ENCODE data around the gene ZSCAN23.
"Not testable (repeated sequence)": the region's sequence is repeated elsewhere in the genome, so short reads cannot be mapped to it uniquely, and the experiment has no call there.

Gene ZSCAN23

DNA sequence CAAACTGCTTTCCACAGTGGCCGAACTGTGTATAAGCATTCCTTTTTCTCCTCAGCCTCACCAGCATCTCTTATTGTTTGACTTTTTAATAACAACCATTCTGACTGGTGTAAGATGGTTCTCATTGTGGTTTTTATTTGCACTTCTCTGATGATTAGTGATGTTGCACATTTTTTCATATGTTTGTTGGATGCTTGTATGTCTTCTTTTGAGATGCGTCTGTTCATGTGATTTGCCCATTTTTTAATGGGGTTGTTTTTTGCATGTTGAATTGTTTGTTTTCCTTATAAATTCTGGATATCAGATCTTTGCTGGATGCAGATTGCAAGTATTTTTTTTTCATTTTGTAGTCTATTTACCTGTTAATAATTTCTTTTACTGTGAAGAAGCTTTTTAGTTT lies 32.5 kb downstream of the ZSCAN23 start:
- H3K27me3 ChIP-seq (ENCODE audit: low read length) = no peaks in the 10 kb centered on the region
- no peak overlapping the region for H3K27ac ChIP-seq (ENCODE audit: low read depth, low read length)
- H3K4me3 ChIP-seq (ENCODE audit: insufficient read depth, low read length, poor library complexity, severe bottlenecking) = no peak overlapping the region

DNA sequence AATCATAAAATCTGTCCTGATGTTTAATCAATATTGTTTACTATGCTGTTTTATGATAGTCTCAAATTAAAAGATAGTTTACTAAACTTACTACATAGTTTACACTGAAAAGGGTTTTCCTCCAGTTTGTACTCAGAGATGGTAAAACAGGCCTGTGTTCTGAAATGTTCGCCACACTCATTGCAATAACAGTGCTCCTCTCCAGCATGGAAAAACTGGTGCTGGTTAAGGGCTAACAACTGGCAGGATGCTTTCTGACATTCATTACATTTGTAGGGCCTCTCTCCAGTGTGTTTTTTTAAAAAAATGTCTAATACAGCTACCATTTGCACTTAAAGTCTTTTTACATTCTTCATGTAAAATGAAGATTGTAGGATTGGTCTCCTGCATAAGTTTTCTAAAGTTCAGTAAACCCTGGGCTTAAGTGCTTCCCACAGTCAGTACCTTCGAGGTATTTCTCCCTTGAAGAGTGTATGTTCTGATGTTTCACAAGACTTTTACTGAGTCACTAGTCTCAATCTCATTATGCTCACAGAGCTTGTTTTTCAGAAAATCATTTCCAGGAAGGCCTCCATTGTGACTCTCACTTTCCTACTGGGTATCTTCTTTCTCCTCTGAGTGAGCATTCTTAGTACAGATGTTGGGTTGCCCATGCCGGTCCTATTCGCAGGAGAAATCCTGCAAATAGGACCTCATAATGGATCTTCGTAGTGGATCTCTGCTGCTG lies 35.1 kb downstream of the ZSCAN23 start:
- H3K36me3 ChIP-seq (ENCODE audit: low read length) = no peaks in the 10 kb centered on the region
- no peaks in the 10 kb centered on the region for H3K9me3 ChIP-seq (ENCODE audit: insufficient read depth, low read length)
- H2AFZ ChIP-seq (ENCODE audit: low read depth, low read length, severe bottlenecking) = no peak overlapping the region
- no peaks in the 10 kb centered on the region for H4K20me1 ChIP-seq (ENCODE audit: low read depth, low read length)
- no peaks in the 10 kb centered on the region for H3F3A ChIP-seq (ENCODE audit: insufficient read depth)
- no peak overlapping the region for H3K9ac ChIP-seq (ENCODE audit: low read length)
- no peaks in the 10 kb centered on the region for H3K79me2 ChIP-seq (ENCODE audit: insufficient read depth, low read length)
- H3K9me2 ChIP-seq (replicated peaks; ENCODE audit: insufficient read depth, low read length) = no peaks in the 10 kb centered on the region
- no peak for TF ChIP-seq EZH2phosphoT487 (conservative IDR thresholded peaks at IDR 0.05; ENCODE audit: low read length)
- TF ChIP-seq, protein P1, sequence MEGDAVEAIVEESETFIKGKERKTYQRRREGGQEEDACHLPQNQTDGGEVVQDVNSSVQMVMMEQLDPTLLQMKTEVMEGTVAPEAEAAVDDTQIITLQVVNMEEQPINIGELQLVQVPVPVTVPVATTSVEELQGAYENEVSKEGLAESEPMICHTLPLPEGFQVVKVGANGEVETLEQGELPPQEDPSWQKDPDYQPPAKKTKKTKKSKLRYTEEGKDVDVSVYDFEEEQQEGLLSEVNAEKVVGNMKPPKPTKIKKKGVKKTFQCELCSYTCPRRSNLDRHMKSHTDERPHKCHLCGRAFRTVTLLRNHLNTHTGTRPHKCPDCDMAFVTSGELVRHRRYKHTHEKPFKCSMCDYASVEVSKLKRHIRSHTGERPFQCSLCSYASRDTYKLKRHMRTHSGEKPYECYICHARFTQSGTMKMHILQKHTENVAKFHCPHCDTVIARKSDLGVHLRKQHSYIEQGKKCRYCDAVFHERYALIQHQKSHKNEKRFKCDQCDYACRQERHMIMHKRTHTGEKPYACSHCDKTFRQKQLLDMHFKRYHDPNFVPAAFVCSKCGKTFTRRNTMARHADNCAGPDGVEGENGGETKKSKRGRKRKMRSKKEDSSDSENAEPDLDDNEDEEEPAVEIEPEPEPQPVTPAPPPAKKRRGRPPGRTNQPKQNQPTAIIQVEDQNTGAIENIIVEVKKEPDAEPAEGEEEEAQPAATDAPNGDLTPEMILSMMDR (IDR thresholded peaks at IDR 0.05; ENCODE audit: insufficient read depth, low read length, poor library complexity, severe bottlenecking) = no peak
- no peaks in the 10 kb centered on the region for H3K27me3 ChIP-seq (ENCODE audit: low read length)
- no peak overlapping the region for H3K4me3 ChIP-seq (ENCODE audit: insufficient read depth, low read length, poor library complexity, severe bottlenecking)
- H3K4me2 ChIP-seq (ENCODE audit: low read depth, low read length, poor library complexity, severe bottlenecking) = no peak overlapping the region
- no peak overlapping the region for H3K27ac ChIP-seq (ENCODE audit: low read depth, low read length)

More for the DNA sequence above, 32.5 kb downstream of the ZSCAN23 start:
- Histone ChIP-seq H3K79me2 (ENCODE audit: insufficient read depth, low read length) (no peaks in the 10 kb centered on the region), H4K20me1 (ENCODE audit: low read depth, low read length) (no peaks in the 10 kb centered on the region), H3F3A (ENCODE audit: insufficient read depth) (no peaks in the 10 kb centered on the region), H2AFZ (ENCODE audit: low read depth, low read length, severe bottlenecking) (no peak overlapping the region), H3K9me3 (ENCODE audit: insufficient read depth, low read length) (no peaks in the 10 kb centered on the region), H3K4me2 (ENCODE audit: low read depth, low read length, poor library complexity, severe bottlenecking) (no peak overlapping the region), H3K9me2 (replicated peaks; ENCODE audit: insufficient read depth, low read length) (no peaks in the 10 kb centered on the region), H3K9ac (ENCODE audit: low read length) (no peak overlapping the region), H3K36me3 (ENCODE audit: low read length) (no peaks in the 10 kb centered on the region)
- no peak for TF ChIP-seq EZH2phosphoT487 (conservative IDR thresholded peaks at IDR 0.05; ENCODE audit: low read length)
- TF ChIP-seq, protein P1 (IDR thresholded peaks at IDR 0.05; ENCODE audit: insufficient read depth, low read length, poor library complexity, severe bottlenecking) = no peak

DNA sequence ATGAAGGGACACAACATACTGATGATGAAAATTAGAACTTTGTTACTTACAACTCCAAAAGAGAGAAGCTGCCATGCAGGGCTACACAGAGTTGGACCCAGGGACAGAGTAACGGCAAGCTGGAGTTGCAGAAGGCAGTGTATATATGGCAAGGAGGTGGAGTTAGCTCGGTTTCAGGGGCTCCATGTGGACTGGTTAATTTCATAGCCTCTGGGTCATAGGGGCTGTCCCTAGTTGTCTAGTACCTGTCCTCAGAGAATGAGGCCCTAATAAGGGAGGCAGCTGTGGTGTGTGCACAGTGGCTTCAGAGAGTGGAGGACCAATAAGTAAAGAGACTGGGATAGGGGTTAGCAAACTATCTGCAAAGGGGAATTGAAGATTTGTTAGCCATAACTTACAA lies 35.9 kb downstream of the ZSCAN23 start:
- TF ChIP-seq, protein P1 (IDR thresholded peaks at IDR 0.05; ENCODE audit: insufficient read depth, low read length, poor library complexity, severe bottlenecking) = no peak
- TF ChIP-seq EZH2phosphoT487 (conservative IDR thresholded peaks at IDR 0.05; ENCODE audit: low read length) = no peak

DNA sequence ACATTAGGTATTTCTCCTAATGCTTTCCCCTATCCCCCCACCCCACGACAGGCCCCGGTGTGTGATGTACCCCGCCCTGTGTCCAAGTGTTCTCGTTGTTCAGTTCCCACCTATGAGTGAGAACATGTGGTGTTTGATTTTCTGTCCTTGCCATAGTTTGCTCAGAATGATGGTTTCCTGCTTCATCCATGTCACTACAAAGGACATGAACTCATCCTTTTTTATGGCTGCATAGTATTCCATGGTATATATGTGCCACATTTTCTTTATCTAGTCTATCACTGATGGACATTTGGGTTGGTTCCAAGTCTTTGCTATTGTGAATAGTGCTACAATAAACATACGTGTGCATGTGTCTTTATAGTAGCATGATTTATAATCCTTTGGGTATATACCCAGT lies 39.4 kb downstream of the ZSCAN23 start:
- not testable (repeated sequence) for H2AFZ ChIP-seq (ENCODE audit: low read depth, low read length, severe bottlenecking); H3K36me3 ChIP-seq (ENCODE audit: low read length); H3K27ac ChIP-seq (ENCODE audit: low read depth, low read length); H3K4me2 ChIP-seq (ENCODE audit: low read depth, low read length, poor library complexity, severe bottlenecking); H3K4me3 ChIP-seq (ENCODE audit: insufficient read depth, low read length, poor library complexity, severe bottlenecking); H3F3A ChIP-seq (ENCODE audit: insufficient read depth); H4K20me1 ChIP-seq (ENCODE audit: low read depth, low read length); H3K9ac ChIP-seq (ENCODE audit: low read length); H3K79me2 ChIP-seq (ENCODE audit: insufficient read depth, low read length); H3K27me3 ChIP-seq (ENCODE audit: low read length); H3K9me2 ChIP-seq (replicated peaks; ENCODE audit: insufficient read depth, low read length); H3K9me3 ChIP-seq (ENCODE audit: insufficient read depth, low read length)

More for the DNA sequence above, 35.9 kb downstream of the ZSCAN23 start:
- no peak overlapping the region for H3K4me3 ChIP-seq (ENCODE audit: insufficient read depth, low read length, poor library complexity, severe bottlenecking)
- no peaks in the 10 kb centered on the region for H3K27me3 ChIP-seq (ENCODE audit: low read length)
- no peak overlapping the region for H3K4me2 ChIP-seq (ENCODE audit: low read depth, low read length, poor library complexity, severe bottlenecking)
- no peaks in the 10 kb centered on the region for H3F3A ChIP-seq (ENCODE audit: insufficient read depth)
- no peaks in the 10 kb centered on the region for H3K9me2 ChIP-seq (replicated peaks; ENCODE audit: insufficient read depth, low read length)
- no peaks in the 10 kb centered on the region for H4K20me1 ChIP-seq (ENCODE audit: low read depth, low read length)
- no peaks in the 10 kb centered on the region for H3K9me3 ChIP-seq (ENCODE audit: insufficient read depth, low read length)
- H3K9ac ChIP-seq (ENCODE audit: low read length) = no peak overlapping the region
- no peaks in the 10 kb centered on the region for H3K36me3 ChIP-seq (ENCODE audit: low read length)
- no peaks in the 10 kb centered on the region for H3K79me2 ChIP-seq (ENCODE audit: insufficient read depth, low read length)
- H3K27ac ChIP-seq (ENCODE audit: low read depth, low read length) = no peak overlapping the region
- no peak overlapping the region for H2AFZ ChIP-seq (ENCODE audit: low read depth, low read length, severe bottlenecking)
